NB4 (cell line): ENCODE results near the gene HMBS.

ENCODE experiments used
- POLR2A ChIP-seq: IDR thresholded peaks from 2 replicates; pipeline ENCODE4 v1.6.1; 2011; ENCODE audit warnings: mild to moderate bottlenecking; ENCODE audit not compliant: insufficient read length; ENCODE audit errors: extremely low read depth
- TF ChIP-seq, protein P1 (sequence below): IDR thresholded peaks from one replicate; pipeline ENCODE4 v1.5.1; 2012; ENCODE audit warnings: low read depth, low read length
- TF ChIP-seq, protein P2 (sequence below): IDR thresholded peaks from 2 replicates; pipeline ENCODE4 v1.6.1; 2011; ENCODE audit warnings: low read depth, low read length

DNA sequence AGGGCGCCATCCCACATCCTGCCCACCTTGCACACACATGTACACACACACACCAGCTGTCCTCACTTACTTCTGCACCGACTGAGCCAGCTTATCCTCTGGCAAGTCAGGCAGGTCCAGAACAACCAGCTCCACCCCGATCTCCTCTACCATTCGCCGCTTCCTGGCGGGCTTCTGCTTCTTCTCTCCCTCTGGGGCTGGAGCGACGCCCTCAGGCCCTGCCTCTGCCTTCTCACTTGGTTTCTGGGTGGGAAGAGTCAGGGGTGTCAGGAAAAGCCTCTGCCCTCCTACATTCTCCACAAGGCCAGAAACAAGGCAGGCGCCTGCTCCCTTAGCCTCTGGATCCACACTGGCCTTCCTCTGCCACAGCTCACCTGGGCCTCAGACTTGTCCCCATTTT is 36.0 kb upstream of the HMBS start:
- TF ChIP-seq, protein P1, sequence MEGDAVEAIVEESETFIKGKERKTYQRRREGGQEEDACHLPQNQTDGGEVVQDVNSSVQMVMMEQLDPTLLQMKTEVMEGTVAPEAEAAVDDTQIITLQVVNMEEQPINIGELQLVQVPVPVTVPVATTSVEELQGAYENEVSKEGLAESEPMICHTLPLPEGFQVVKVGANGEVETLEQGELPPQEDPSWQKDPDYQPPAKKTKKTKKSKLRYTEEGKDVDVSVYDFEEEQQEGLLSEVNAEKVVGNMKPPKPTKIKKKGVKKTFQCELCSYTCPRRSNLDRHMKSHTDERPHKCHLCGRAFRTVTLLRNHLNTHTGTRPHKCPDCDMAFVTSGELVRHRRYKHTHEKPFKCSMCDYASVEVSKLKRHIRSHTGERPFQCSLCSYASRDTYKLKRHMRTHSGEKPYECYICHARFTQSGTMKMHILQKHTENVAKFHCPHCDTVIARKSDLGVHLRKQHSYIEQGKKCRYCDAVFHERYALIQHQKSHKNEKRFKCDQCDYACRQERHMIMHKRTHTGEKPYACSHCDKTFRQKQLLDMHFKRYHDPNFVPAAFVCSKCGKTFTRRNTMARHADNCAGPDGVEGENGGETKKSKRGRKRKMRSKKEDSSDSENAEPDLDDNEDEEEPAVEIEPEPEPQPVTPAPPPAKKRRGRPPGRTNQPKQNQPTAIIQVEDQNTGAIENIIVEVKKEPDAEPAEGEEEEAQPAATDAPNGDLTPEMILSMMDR = no peak
- TF ChIP-seq, protein P2, sequence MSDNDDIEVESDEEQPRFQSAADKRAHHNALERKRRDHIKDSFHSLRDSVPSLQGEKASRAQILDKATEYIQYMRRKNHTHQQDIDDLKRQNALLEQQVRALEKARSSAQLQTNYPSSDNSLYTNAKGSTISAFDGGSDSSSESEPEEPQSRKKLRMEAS = no peak
- TF ChIP-seq POLR2A = no peak
